ENCODE data around the gene ECI2. TPM values are rescaled to one million over a fixed set of nuclear protein-coding genes. Genes with fewer than 3 reads are reported as not detected.

Gene ECI2
- total RNA-seq, 1 donor from 2014 or later, result 88.3 TPM

- TF ChIP-seq CTCF (conservative IDR thresholded peaks at IDR 0.05; ENCODE audit: low read depth, low read length), result no peak
- no peak for DNase-seq (ENCODE audit: low read depth)
- no peak overlapping the region for H3K4me3 ChIP-seq (ENCODE audit: low read depth, low read length)
These were observed 9.7 kb upstream of the ECI2 start for GRCh38 chr6:4145083-4145482.

GRCh38 chr6:4139272-4139671 lies 3.9 kb upstream of the ECI2 start:
- no peak for TF ChIP-seq CTCF (conservative IDR thresholded peaks at IDR 0.05; ENCODE audit: low read depth, low read length)
- no peak overlapping the region for H3K4me3 ChIP-seq (ENCODE audit: low read depth, low read length)
- no peak for DNase-seq (ENCODE audit: low read depth)

GRCh38 chr6:4138186-4138585 lies 2.8 kb upstream of the ECI2 start:
- TF ChIP-seq CTCF (conservative IDR thresholded peaks at IDR 0.05; ENCODE audit: low read depth, low read length), result no peak
- no peak for DNase-seq (ENCODE audit: low read depth)
- H3K4me3 ChIP-seq (ENCODE audit: low read depth, low read length), result no peak overlapping the region

- no peak for TF ChIP-seq CTCF (conservative IDR thresholded peaks at IDR 0.05; ENCODE audit: low read depth, low read length)
- peak overlapping the region; percentile 63 for H3K4me3 ChIP-seq (ENCODE audit: low read depth, low read length)
These were observed 1.0 kb upstream of the ECI2 start for GRCh38 chr6:4136354-4136831.

GRCh38 chr6:4135665-4136353 lies 434 bp upstream of the ECI2 start:
- DNase-seq (ENCODE audit: low read depth), result no peak
- H3K4me3 ChIP-seq (ENCODE audit: low read depth, low read length), result peak overlapping the region; percentile 63
- TF ChIP-seq CTCF (conservative IDR thresholded peaks at IDR 0.05; ENCODE audit: low read depth, low read length), result no peak

More at GRCh38 chr6:4136354-4136831, 1.0 kb upstream of the ECI2 start:
- no peak for DNase-seq (ENCODE audit: low read depth)

GRCh38 chr6:4133941-4134838 lies 1.2 kb downstream of the ECI2 start:
- no peak for DNase-seq (ENCODE audit: low read depth)
- H3K4me3 ChIP-seq (ENCODE audit: low read depth, low read length), result peak overlapping the region; percentile 80
- TF ChIP-seq CTCF (conservative IDR thresholded peaks at IDR 0.05; ENCODE audit: low read depth, low read length), result no peak
